GM19452 (cell line): ENCODE measurements around the gene ANGEL1.

Experiments
- ATAC-seq: cut with Tn5 transposase; IDR thresholded peaks from one replicate; pipeline ENCODE4 v1.9.1; 2021; ENCODE audit not compliant: unreplicated experiment

Gene ANGEL1

GRCh38 chr14:76820700-76821099 is 8.0 kb upstream of the ANGEL1 start:
- ATAC-seq = no peak

- no peak for ATAC-seq
These were observed 2.3 kb upstream of the ANGEL1 start for GRCh38 chr14:76814726-76815645.

GRCh38 chr14:76812093-76812421 is 625 bp downstream of the ANGEL1 start:
- peak; percentile 10 for ATAC-seq

- no peak for ATAC-seq
These were observed 1.1 kb downstream of the ANGEL1 start for GRCh38 chr14:76811561-76811960.

- ATAC-seq = no peak
These were observed 1.7 kb downstream of the ANGEL1 start for GRCh38 chr14:76810953-76811400.

GRCh38 chr14:76810525-76810924 is 2.2 kb downstream of the ANGEL1 start:
- ATAC-seq = no peak

- ATAC-seq = no peak
These were observed 3.7 kb downstream of the ANGEL1 start for GRCh38 chr14:76808990-76809389.

GRCh38 chr14:76808011-76808410 is 4.7 kb downstream of the ANGEL1 start:
- no peak for ATAC-seq

- ATAC-seq = no peak
These were observed 6.2 kb downstream of the ANGEL1 start for GRCh38 chr14:76806446-76806845.

GRCh38 chr14:76793956-76794355 is 18.7 kb downstream of the ANGEL1 start:
- ATAC-seq = no peak

GRCh38 chr14:76793324-76793723 is 19.4 kb downstream of the ANGEL1 start:
- no peak for ATAC-seq

GRCh38 chr14:76792422-76792821 is 20.3 kb downstream of the ANGEL1 start:
- no peak for ATAC-seq

GRCh38 chr14:76786601-76787000 is 26.1 kb downstream of the ANGEL1 start:
- ATAC-seq = no peak

- no peak for ATAC-seq
These were observed 27.8 kb downstream of the ANGEL1 start for GRCh38 chr14:76784881-76785280.

GRCh38 chr14:76784266-76784874 is 28.3 kb downstream of the ANGEL1 start:
- no peak for ATAC-seq

- ATAC-seq = no peak
These were observed 29.7 kb downstream of the ANGEL1 start for GRCh38 chr14:76782885-76783566.

GRCh38 chr14:76782115-76782884 is 30.4 kb downstream of the ANGEL1 start:
- no peak for ATAC-seq

GRCh38 chr14:76781648-76782051 is 31.0 kb downstream of the ANGEL1 start:
- ATAC-seq = no peak

GRCh38 chr14:76780875-76781647 is 31.6 kb downstream of the ANGEL1 start:
- no peak for ATAC-seq

- ATAC-seq = no peak
These were observed 32.3 kb downstream of the ANGEL1 start for GRCh38 chr14:76780360-76780759.

- ATAC-seq = no peak
These were observed 32.7 kb downstream of the ANGEL1 start for GRCh38 chr14:76780058-76780345.
